Gastrocnemius medialis (tissue), 4 donors: ENCODE data around the gene CNOT4. TPM values are rescaled to one million over a fixed set of nuclear protein-coding genes. Genes with fewer than 3 reads are reported as not detected.

ENCODE experiments used
- ATAC-seq, 2 donors: fragments of 150-250 bp; one replicate each; pipeline ENCODE4 v1.9.1; 2016
- DNase-seq, 2 donors: peaks; one replicate each; pipeline ENCODE4 v3.0.0-alpha.2; 2019
- H3K27ac ChIP-seq, 4 donors: fragments of 200-600 bp; sonication (generic); 1 replicate in 1 of 4; 2 replicates in 3 of 4; pipeline ENCODE4 v1.5.1; 2016 to 2018; ENCODE audit warnings: mild to moderate bottlenecking in 2 of 4, moderate library complexity in 1 of 4
- H3K27me3 ChIP-seq, 3 donors: fragments of 200-600 bp; sonication (generic) in 2 of 3; 1 replicate in 1 of 3; 2 replicates in 2 of 3; pipeline versions ENCODE4 v1.5.1 to v1.6.0; 2016 to 2019; ENCODE audit warnings: mild to moderate bottlenecking in 1 of 3, moderate library complexity in 1 of 3
- H3K36me3 ChIP-seq, 2 donors: fragments of 200-600 bp; sonication (generic) in 1 of 2; one replicate each; pipeline ENCODE4 v1.5.1; 2017 to 2018
- H3K4me1 ChIP-seq, 2 donors: fragments of 200-600 bp; sonication (generic) in 1 of 2; one replicate each; pipeline ENCODE4 v1.5.1; 2016 to 2017; ENCODE audit warnings: mild to moderate bottlenecking in 2 of 2
- H3K4me3 ChIP-seq, 4 donors: fragments of 200-600 bp; sonication (generic) in 3 of 4; 1 replicate in 1 of 4; 2 replicates in 3 of 4; pipeline ENCODE4 v1.5.1; 2016 to 2019; ENCODE audit warnings: mild to moderate bottlenecking in 2 of 4
- H3K9me3 ChIP-seq, 3 donors: fragments of 200-600 bp; sonication (generic) in 2 of 3; 1 replicate in 1 of 3; 2 replicates in 2 of 3; pipeline ENCODE4 v1.5.1; 2016 to 2019
- POLR2A ChIP-seq, 2 donors: fragments of 450-650 bp; IDR thresholded peaks; one replicate each; pipeline ENCODE4 v1.6.1; 2017; ENCODE audit warnings: antibody characterized with exemption in 2 of 2, mild to moderate bottlenecking in 2 of 2, moderate library complexity in 2 of 2
- in situ Hi-C, 4 donors: fragments of 200-750 bp; cut with MboI; loops; one replicate each; pipeline versions ENCODE4 v1.15.0 to v1.8.0; 2017; ENCODE audit warnings: low sequenced_read_pairs in 4 of 4
- intact Hi-C: fragments of 100-400 bp; cut with DNase I; formaldehyde crosslinking; loops from one replicate; pipeline ENCODE4 v1.15.1; 2023; ENCODE audit warnings: low total_unique reads
- total RNA-seq, 4 donors: library from RNA; depleted of rRNA; stranded (reverse); fragments of >200 nt; gene quantifications; one replicate each; pipeline versions ENCODE4 v1.1.0 to v1.2.3, GENCODE V29; 2016
- TF ChIP-seq, protein P1 (sequence below), 5 experiments: fragments of 450-650 bp in 3 of 5; fragments of 200-600 bp in 2 of 5; sonication (generic) in 2 of 5; IDR thresholded peaks in 4 of 5; conservative IDR thresholded peaks in 1 of 5; 1 replicate in 4 of 5; 2 replicates in 1 of 5; pipeline ENCODE4 v1.5.1; 2016 to 2019; ENCODE audit warnings: antibody characterized with exemption in 5 of 5, mild to moderate bottlenecking in 3 of 5, moderate library complexity in 3 of 5

CNOT4 gene
- total RNA-seq, 4 donors from 2014 or later, result 25.5 to 38.1 (median 30.7) TPM

DNA sequence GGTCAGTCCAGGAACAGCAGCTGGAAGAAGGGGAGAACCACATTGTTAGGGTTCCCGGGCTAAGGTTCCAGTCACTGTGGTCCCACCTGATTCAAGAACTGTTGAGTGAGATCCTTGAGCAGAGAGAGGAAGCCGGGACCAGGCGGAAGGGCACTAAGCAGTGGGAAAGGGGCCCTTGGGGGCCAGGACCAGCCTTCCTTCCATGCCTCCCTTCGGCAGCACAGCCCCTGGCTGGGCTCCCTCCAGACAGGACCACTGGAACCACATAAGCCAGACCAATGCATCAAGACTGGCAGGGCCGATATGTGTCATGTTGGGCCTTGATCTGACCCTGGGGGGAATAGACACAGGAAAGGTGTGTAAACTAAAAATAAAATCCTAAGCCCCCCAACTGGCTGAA is 172.4 kb downstream of the CNOT4 start:
- Histone ChIP-seq H3K36me3 (no peaks in the 10 kb centered on the region), H3K4me1 (peaks cover under 1 to 7% of the 10 kb centered on the region in 2 donors), H3K4me3 (no peak overlapping the region), H3K27me3 (no peaks in the 10 kb centered on the region), H3K9me3 (no peaks in the 10 kb centered on the region), H3K27ac (no peak overlapping the region)
- intact Hi-C loops (no loop called here), in situ Hi-C loops (loop anchor here in 1 of 4 donors (5.0 kb wide), 1 partner anchor 55 kb away; no protein-coding TSS in a partner anchor)
- TF ChIP-seq, protein P1, sequence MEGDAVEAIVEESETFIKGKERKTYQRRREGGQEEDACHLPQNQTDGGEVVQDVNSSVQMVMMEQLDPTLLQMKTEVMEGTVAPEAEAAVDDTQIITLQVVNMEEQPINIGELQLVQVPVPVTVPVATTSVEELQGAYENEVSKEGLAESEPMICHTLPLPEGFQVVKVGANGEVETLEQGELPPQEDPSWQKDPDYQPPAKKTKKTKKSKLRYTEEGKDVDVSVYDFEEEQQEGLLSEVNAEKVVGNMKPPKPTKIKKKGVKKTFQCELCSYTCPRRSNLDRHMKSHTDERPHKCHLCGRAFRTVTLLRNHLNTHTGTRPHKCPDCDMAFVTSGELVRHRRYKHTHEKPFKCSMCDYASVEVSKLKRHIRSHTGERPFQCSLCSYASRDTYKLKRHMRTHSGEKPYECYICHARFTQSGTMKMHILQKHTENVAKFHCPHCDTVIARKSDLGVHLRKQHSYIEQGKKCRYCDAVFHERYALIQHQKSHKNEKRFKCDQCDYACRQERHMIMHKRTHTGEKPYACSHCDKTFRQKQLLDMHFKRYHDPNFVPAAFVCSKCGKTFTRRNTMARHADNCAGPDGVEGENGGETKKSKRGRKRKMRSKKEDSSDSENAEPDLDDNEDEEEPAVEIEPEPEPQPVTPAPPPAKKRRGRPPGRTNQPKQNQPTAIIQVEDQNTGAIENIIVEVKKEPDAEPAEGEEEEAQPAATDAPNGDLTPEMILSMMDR (IDR thresholded peaks at IDR 0.05 in 4 of 5, conservative IDR thresholded peaks at IDR 0.05 in 1 of 5), result no peak
- TF ChIP-seq POLR2A (IDR thresholded peaks at IDR 0.05), result no peak
- DNase-seq (no peak), ATAC-seq (no peak)

DNA sequence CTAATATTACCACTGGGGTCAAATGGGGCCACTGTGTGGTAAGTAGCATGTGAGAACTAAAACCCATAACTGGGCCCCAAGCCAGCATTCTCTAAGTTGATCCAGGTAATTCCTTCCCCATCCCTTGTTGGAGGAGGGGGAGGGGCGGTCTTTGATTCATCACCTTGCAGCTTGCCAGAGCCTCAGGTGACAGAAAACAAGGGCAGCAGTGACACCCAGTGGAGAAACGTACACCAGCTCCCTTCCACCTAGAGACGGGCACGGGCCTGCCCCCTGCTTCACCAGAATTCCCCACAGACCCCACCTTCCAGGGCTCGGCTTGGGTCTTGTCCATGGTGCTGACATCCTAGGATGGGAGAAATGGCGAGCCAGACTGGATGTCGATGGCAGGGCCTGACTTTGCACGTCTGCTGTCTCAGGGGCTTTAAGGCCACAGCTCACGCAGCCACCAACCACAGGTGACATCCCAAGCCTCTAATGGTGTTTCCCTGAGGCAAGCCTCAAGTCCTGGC is 174.2 kb downstream of the CNOT4 start:
- ATAC-seq (peak; percentile 90 to 93), DNase-seq (peak; percentile 50 to 67)
- H3K36me3 ChIP-seq, result no peaks in the 10 kb centered on the region
- no peak for TF ChIP-seq POLR2A (IDR thresholded peaks at IDR 0.05)
- TF ChIP-seq, protein P1 (IDR thresholded peaks at IDR 0.05 in 4 of 5, conservative IDR thresholded peaks at IDR 0.05 in 1 of 5), result peak; percentile 48 to 65 (median 63)
- H3K27me3 ChIP-seq, result no peaks in the 10 kb centered on the region
- H3K9me3 ChIP-seq, result no peaks in the 10 kb centered on the region
- no peak overlapping the region for H3K27ac ChIP-seq
- H3K4me3 ChIP-seq, result no peak overlapping the region
- in situ Hi-C loops (loop anchor here in 1 of 4 donors (5.0 kb wide), 1 partner anchor 53 kb away; no protein-coding TSS in a partner anchor), intact Hi-C loops (loop anchor here (1.0 kb wide), 2 partner anchors 50 to 54 kb away; no protein-coding TSS in a partner anchor)
- peaks cover 0 to 7% of the 10 kb centered on the region in 2 donors for H3K4me1 ChIP-seq

DNA sequence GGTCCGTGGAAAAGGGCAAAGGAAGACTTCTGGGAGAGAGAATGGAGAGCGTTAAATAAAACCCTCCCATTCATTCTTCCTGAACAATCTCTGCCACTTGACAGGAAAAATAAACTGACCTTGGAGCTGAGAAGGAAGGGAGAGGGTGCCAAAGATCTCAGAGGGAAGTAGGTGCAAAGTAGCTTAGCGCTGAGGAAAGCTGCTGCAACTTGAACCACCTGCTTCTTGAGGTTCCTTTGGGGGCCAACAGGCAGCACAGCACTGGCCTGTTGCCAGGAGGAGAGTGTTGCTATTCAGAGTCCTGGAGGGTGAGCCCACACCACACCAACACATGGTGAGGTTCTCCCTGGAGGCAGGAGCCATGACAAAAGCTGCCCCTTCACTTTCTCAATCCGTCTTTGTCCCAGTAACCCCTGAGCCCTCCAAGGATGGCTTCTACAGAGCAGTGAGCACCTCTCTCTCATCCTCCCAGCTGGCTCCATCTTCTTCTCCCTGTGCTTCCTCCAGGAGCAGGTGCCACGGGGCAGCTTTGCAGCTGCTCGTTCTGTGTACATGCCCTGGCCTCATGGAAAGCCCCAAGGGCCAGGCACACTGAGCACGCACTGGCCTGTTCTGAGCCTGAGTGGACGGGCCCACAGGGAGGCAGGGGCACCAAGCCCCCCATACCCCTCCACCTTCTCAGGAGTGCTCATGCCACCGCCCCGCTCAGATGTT is 174.9 kb downstream of the CNOT4 start:
- TF ChIP-seq, protein P1 (IDR thresholded peaks at IDR 0.05 in 4 of 5, conservative IDR thresholded peaks at IDR 0.05 in 1 of 5), result no peak
- TF ChIP-seq POLR2A (IDR thresholded peaks at IDR 0.05), result no peak
- Histone ChIP-seq H3K27ac (no peak overlapping the region), H3K4me1 (peaks cover 0 to 7% of the 10 kb centered on the region in 2 donors), H3K4me3 (no peak overlapping the region), H3K27me3 (no peaks in the 10 kb centered on the region), H3K36me3 (no peaks in the 10 kb centered on the region), H3K9me3 (no peaks in the 10 kb centered on the region)
- DNase-seq (no peak), ATAC-seq (no peak)
- intact Hi-C loops, result loop anchor here (1.0 kb wide), 2 partner anchors 50 to 54 kb away; no protein-coding TSS in a partner anchor
- in situ Hi-C loops, result loop anchor here in 2 of 4 donors (5.0 kb wide), 1 partner anchor 53 kb away; no protein-coding TSS in a partner anchor

DNA sequence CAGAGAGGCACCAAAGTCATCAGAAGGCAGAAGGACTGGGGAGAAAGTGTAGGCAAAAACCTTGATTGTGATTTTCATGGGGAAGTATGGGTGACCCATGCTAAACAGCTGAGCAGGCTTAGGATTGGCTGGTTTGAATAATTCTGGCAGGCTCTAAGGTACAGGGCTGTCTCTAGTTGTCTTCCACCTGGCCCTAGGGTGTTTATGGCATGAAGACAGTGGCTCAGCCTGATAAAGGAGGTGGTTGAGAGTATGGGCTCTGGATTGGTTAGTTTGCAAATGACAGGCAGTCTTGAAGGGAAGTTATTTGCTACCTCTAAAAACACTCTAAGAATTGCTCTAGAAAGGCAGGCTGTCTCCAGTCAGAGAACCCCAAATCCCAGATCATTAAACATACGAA is 176.0 kb downstream of the CNOT4 start:
- no peak for DNase-seq
- peaks cover 0 to 7% of the 10 kb centered on the region in 2 donors for H3K4me1 ChIP-seq
- in situ Hi-C loops, result loop anchor here in 1 of 4 donors (5.0 kb wide), 1 partner anchor 52 kb away; no protein-coding TSS in a partner anchor
- H3K27ac ChIP-seq, result no peak overlapping the region
- no peak overlapping the region for H3K4me3 ChIP-seq
- H3K27me3 ChIP-seq, result no peaks in the 10 kb centered on the region
- no peak for ATAC-seq
- TF ChIP-seq, protein P1 (IDR thresholded peaks at IDR 0.05 in 4 of 5, conservative IDR thresholded peaks at IDR 0.05 in 1 of 5), result no peak
- TF ChIP-seq POLR2A (IDR thresholded peaks at IDR 0.05), result no peak
- no peaks in the 10 kb centered on the region for H3K9me3 ChIP-seq
- no peaks in the 10 kb centered on the region for H3K36me3 ChIP-seq
- intact Hi-C loops, result no loop called here
